ENCODE results near the gene RNF32. TPM values are rescaled to one million over a fixed set of nuclear protein-coding genes. Genes with fewer than 3 reads are reported as not detected.
A peak's percentile ranks its signal among the peaks of the same experiment; 100 is the strongest.

Gene RNF32
- total and polyA plus RNA-seq, 2 of the 13 experiments (the other 11 are each of a cell fraction or from before 2014, with no cell fraction given): not detected

GRCh38 chr7:156609010-156609877 is 31.3 kb upstream of the RNF32 start (continued):
- TF ChIP-seq IRF9 (CRISPR knock-in tag; IDR thresholded peaks at IDR 0.05; ENCODE audit: borderline replicate concordance) (no peak), MAX (IDR thresholded peaks at IDR 0.05) (peak; percentile 40; the same call in 1 of the 2 replicates), ELF4 (CRISPR knock-in tag; IDR thresholded peaks at IDR 0.05; ENCODE audit: borderline replicate concordance) (no peak), REST (IDR thresholded peaks at IDR 0.05; ENCODE audit: borderline replicate concordance in 1 of 2, low read depth in 1 of 2, low read length in 2 of 2) (peak in 1 of 2 experiments; percentile 60; a peak in 2 of 4 replicates), MAF1 (CRISPR knock-in tag; IDR thresholded peaks at IDR 0.05; ENCODE audit: borderline replicate concordance) (no peak), KDM4B (CRISPR knock-in tag; IDR thresholded peaks at IDR 0.05) (0 out of 2 replicates have a peak, but pooled peaks have one; percentile 70), ZNF251 (CRISPR knock-in tag; IDR thresholded peaks at IDR 0.05) (no peak), NFIB (CRISPR knock-in tag; IDR thresholded peaks at IDR 0.05; ENCODE audit: borderline replicate concordance) (no peak), TFE3 (CRISPR knock-in tag; IDR thresholded peaks at IDR 0.05) (peak; percentile 62; the same call in 1 of the 2 replicates)
- TF ChIP-seq, protein P1, sequence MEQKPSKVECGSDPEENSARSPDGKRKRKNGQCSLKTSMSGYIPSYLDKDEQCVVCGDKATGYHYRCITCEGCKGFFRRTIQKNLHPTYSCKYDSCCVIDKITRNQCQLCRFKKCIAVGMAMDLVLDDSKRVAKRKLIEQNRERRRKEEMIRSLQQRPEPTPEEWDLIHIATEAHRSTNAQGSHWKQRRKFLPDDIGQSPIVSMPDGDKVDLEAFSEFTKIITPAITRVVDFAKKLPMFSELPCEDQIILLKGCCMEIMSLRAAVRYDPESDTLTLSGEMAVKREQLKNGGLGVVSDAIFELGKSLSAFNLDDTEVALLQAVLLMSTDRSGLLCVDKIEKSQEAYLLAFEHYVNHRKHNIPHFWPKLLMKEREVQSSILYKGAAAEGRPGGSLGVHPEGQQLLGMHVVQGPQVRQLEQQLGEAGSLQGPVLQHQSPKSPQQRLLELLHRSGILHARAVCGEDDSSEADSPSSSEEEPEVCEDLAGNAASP (CRISPR knock-in tag; IDR thresholded peaks at IDR 0.05; ENCODE audit: borderline replicate concordance): peak; percentile 84
- TF ChIP-seq, protein P2, sequence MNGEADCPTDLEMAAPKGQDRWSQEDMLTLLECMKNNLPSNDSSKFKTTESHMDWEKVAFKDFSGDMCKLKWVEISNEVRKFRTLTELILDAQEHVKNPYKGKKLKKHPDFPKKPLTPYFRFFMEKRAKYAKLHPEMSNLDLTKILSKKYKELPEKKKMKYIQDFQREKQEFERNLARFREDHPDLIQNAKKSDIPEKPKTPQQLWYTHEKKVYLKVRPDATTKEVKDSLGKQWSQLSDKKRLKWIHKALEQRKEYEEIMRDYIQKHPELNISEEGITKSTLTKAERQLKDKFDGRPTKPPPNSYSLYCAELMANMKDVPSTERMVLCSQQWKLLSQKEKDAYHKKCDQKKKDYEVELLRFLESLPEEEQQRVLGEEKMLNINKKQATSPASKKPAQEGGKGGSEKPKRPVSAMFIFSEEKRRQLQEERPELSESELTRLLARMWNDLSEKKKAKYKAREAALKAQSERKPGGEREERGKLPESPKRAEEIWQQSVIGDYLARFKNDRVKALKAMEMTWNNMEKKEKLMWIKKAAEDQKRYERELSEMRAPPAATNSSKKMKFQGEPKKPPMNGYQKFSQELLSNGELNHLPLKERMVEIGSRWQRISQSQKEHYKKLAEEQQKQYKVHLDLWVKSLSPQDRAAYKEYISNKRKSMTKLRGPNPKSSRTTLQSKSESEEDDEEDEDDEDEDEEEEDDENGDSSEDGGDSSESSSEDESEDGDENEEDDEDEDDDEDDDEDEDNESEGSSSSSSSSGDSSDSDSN (CRISPR knock-in tag; IDR thresholded peaks at IDR 0.05): no peak

All from HepG2 (cell line).